B cell (primary cell): ENCODE data around the gene F2R. TPM values are rescaled to one million over a fixed set of nuclear protein-coding genes. Genes with fewer than 3 reads are reported as not detected.

Experiments
- ATAC-seq: fragments of 200-7000 bp; cut with Tn5 transposase; one replicate; pipeline ENCODE4 v1.10.0; 2021; ENCODE audit warnings: low read depth, mild to moderate bottlenecking, moderate number of reproducible peaks, moderate library complexity
- CTCF ChIA-PET: fragments of 350-600 bp; sonication (Branson Sonifier 250); formaldehyde crosslinking; loops from one replicate; lab custom pipeline; 2021; ENCODE audit warnings: antibody characterized with exemption, inconsistent platforms; lab: Charles Lee
- POLR2A ChIA-PET: fragments of 350-600 bp; sonication (Branson Sonifier 250); formaldehyde crosslinking; loops from one replicate; lab custom pipeline; 2021; ENCODE audit warnings: antibody characterized with exemption; lab: Charles Lee
- DNase-seq: peaks from one replicate; pipeline ENCODE4 v3.0.0; 2013
- H2AFZ ChIP-seq: 2 replicates; pipeline ENCODE4 v1.6.1; 2012; ENCODE audit warnings: mild to moderate bottlenecking, low read depth, low read length; ENCODE audit not compliant: insufficient read depth, poor library complexity, severe bottlenecking
- H3K27ac ChIP-seq, 2 donors: 1 replicate in 1 of 2; 2 replicates in 1 of 2; pipeline ENCODE4 v1.5.1; 2012 to 2013; ENCODE audit warnings: low read length in 2 of 2, mild to moderate bottlenecking in 2 of 2, moderate library complexity in 1 of 2
- H3K27me3 ChIP-seq, 4 experiments: fragments of 200-600 bp in 1 of 4; sonication (generic) in 1 of 4; replicated peaks in 1 of 4; 1 replicate in 2 of 4; 2 replicates in 2 of 4; pipeline versions ENCODE4 v1.6.1 to v1.7.0; 2013 to 2016; ENCODE audit warnings: low read length in 3 of 4, mild to moderate bottlenecking in 2 of 4, mixed read lengths in 1 of 4, moderate library complexity in 1 of 4; ENCODE audit not compliant: insufficient read depth in 4 of 4, control insufficient read depth in 3 of 4; ENCODE audit errors: control extremely low read depth in 1 of 4
- H3K36me3 ChIP-seq, 2 experiments: replicated peaks in 1 of 2; 1 replicate in 1 of 2; 2 replicates in 1 of 2; pipeline versions ENCODE4 v1.6.1 to v1.7.1; 2013; ENCODE audit warnings: low read length in 1 of 2; ENCODE audit not compliant: insufficient read depth in 2 of 2, control insufficient read depth in 1 of 2; ENCODE audit errors: control extremely low read depth in 1 of 2, extremely low read depth in 1 of 2
- H3K4me1 ChIP-seq, 2 donors: fragments of 200-600 bp in 1 of 2; sonication (generic) in 1 of 2; 1 replicate in 1 of 2; 2 replicates in 1 of 2; pipeline versions ENCODE4 v1.5.1 to v1.6.1; 2013 to 2017; ENCODE audit warnings: low read length in 2 of 2; ENCODE audit not compliant: control insufficient read depth in 2 of 2, insufficient read depth in 2 of 2
- H3K4me2 ChIP-seq: replicated peaks from 2 replicates; pipeline ENCODE3; 2012; ENCODE audit warnings: mild to moderate bottlenecking, low read depth, low read length; ENCODE audit not compliant: poor library complexity, severe bottlenecking
- H3K4me3 ChIP-seq, 5 experiments: fragments of 200-600 bp in 1 of 5; sonication (generic) in 1 of 5; 1 replicate in 3 of 5; 2 replicates in 2 of 5; pipeline versions ENCODE4 v1.5.1 to v1.7.0; 2011 to 2016; ENCODE audit warnings: low read length in 4 of 5, mild to moderate bottlenecking in 4 of 5, low read depth in 2 of 5, control low read depth in 1 of 5, moderate library complexity in 1 of 5; ENCODE audit not compliant: insufficient read depth in 1 of 5; ENCODE audit errors: control extremely low read depth in 1 of 5, extremely low read depth in 1 of 5
- H3K79me2 ChIP-seq: fragments of 200-600 bp; sonication (generic); one replicate; pipeline ENCODE4 v1.6.0; 2016; ENCODE audit warnings: low read length; ENCODE audit not compliant: control insufficient read depth, insufficient read depth
- H3K9ac ChIP-seq: fragments of 200-600 bp; sonication (generic); 2 replicates; pipeline ENCODE4 v1.6.1; 2017; ENCODE audit warnings: mild to moderate bottlenecking, low read length, moderate library complexity
- H3K9me3 ChIP-seq, 3 donors: one replicate each; pipeline versions ENCODE4 v1.6.1 to v1.7.1; 2013; ENCODE audit warnings: low read length in 2 of 3; ENCODE audit not compliant: control insufficient read depth in 2 of 3, insufficient read depth in 1 of 3; ENCODE audit errors: control extremely low read depth in 1 of 3
- H4K20me1 ChIP-seq: 2 replicates; pipeline ENCODE4 v1.6.0; 2012; ENCODE audit warnings: mild to moderate bottlenecking, low read length; ENCODE audit not compliant: insufficient read depth, control insufficient read depth, poor library complexity, severe bottlenecking
- H3K27ac Mint-ChIP-seq: one replicate; pipeline ENCODE4 v1.8.0; 2021; ENCODE audit warnings: mixed read lengths
- H3K27me3 Mint-ChIP-seq: one replicate; pipeline ENCODE4 v1.8.0; 2021; ENCODE audit warnings: mixed read lengths
- H3K4me1 Mint-ChIP-seq: one replicate; pipeline ENCODE4 v1.8.0; 2021; ENCODE audit warnings: mixed read lengths
- H3K4me3 Mint-ChIP-seq: one replicate; pipeline ENCODE4 v1.8.0; 2021; ENCODE audit warnings: mixed read lengths
- H3K9me3 Mint-ChIP-seq: one replicate; pipeline ENCODE4 v1.8.0; 2022; ENCODE audit warnings: mixed read lengths; ENCODE audit not compliant: insufficient read depth
- EZH2 ChIP-seq: IDR thresholded peaks from 2 replicates; pipeline ENCODE4 v1.6.1; 2012; ENCODE audit warnings: borderline replicate concordance, low read depth, mild to moderate bottlenecking, moderate library complexity, low read length; ENCODE audit not compliant: insufficient read depth, poor library complexity, severe bottlenecking
- WGBS: methylation state at CpG from one replicate; pipeline ENCODE4 v1.1.5; 2013; ENCODE audit warnings: missing lambda C conversion rate; ENCODE audit not compliant: insufficient coverage; 5-methylcytosine and 5-hydroxymethylcytosine counted together
- intact Hi-C: fragments of 100-400 bp; cut with micrococcal nuclease; formaldehyde crosslinking; loops from one replicate; pipeline ENCODE4 v1.10.0; 2022
- polyA plus RNA-seq: library from polyadenylated mRNA; depleted of rRNA; stranded (reverse); fragments of >200 nt; gene quantifications from 2 replicates; pipeline ENCODE4 v1.2.3, GENCODE V29; 2012
- small RNA-seq: library from RNA; depleted of rRNA; stranded (forward); fragments of <200 nt; gene quantifications from one replicate; pipeline ENCODE3, GENCODE V24; 2012; ENCODE audit warnings: low replicate concordance, low read depth; ENCODE audit not compliant: insufficient read length
- total RNA-seq, 2 donors: library from RNA; stranded (reverse); fragments of 120-200 nt in 1 of 2; gene quantifications; 1 replicate in 1 of 2; 2 replicates in 1 of 2; pipeline versions ENCODE4 v1.2.3 to v1.2.4, GENCODE V29; 2013 to 2022
- TF ChIP-seq, protein P1 (sequence below): fragments of 200-600 bp; IDR thresholded peaks from one replicate; pipeline ENCODE4 v1.8.0; 2022; ENCODE audit warnings: antibody characterized with exemption, mild to moderate bottlenecking

Gene F2R
- total and polyA plus RNA-seq, 2 donors (not counting 1 experiment from before 2014, with no cell fraction given), result 0.25 to 1.4 TPM

DNA sequence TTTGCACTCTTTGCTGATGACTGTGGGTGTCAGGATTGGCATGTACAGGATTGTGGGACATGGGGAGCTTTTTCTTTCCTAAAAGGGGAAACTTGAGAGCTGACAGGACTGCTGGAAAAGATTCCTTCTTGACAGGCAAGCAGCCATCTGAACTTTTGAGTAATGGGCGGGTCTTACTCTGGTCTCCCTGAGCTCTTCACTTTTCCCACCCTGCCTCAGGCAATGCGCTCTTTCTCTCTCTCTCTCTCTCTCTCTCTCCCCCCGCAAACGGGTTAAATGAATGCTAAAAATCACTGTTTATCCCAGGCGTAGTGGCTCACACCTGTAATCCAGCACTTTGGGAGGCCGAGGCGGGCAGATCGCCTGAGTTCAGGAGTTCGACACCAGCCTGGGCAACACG, 65.8 kb downstream of the F2R start:
- no peaks in the 10 kb centered on the region for H3K9me3 Mint-ChIP-seq
- H3K4me2 ChIP-seq, result no peak overlapping the region
- POLR2A ChIA-PET, result no interaction called here
- no peaks in the 10 kb centered on the region for H3K9me3 ChIP-seq
- no peak for TF ChIP-seq EZH2
- TF ChIP-seq, protein P1, sequence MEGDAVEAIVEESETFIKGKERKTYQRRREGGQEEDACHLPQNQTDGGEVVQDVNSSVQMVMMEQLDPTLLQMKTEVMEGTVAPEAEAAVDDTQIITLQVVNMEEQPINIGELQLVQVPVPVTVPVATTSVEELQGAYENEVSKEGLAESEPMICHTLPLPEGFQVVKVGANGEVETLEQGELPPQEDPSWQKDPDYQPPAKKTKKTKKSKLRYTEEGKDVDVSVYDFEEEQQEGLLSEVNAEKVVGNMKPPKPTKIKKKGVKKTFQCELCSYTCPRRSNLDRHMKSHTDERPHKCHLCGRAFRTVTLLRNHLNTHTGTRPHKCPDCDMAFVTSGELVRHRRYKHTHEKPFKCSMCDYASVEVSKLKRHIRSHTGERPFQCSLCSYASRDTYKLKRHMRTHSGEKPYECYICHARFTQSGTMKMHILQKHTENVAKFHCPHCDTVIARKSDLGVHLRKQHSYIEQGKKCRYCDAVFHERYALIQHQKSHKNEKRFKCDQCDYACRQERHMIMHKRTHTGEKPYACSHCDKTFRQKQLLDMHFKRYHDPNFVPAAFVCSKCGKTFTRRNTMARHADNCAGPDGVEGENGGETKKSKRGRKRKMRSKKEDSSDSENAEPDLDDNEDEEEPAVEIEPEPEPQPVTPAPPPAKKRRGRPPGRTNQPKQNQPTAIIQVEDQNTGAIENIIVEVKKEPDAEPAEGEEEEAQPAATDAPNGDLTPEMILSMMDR, result no peak
- WGBS, result 94% methylated on average over 7 of the region's 10 CpGs
- no peaks in the 10 kb centered on the region for H3K36me3 ChIP-seq
- intact Hi-C loops, result no loop called here
- no peaks in the 10 kb centered on the region for H3K79me2 ChIP-seq
- CTCF ChIA-PET, result no interaction called here
- H2AFZ ChIP-seq, result no peak overlapping the region
- peaks cover 0 to 3% of the 10 kb centered on the region in 2 donors for H3K4me1 ChIP-seq
- no peak overlapping the region for H3K27ac ChIP-seq
- no peaks in the 10 kb centered on the region for H4K20me1 ChIP-seq
- no peak overlapping the region for H3K4me3 Mint-ChIP-seq
- H3K9ac ChIP-seq, result no peak overlapping the region
- no peak overlapping the region for H3K4me3 ChIP-seq
- ATAC-seq, result no peak
- peaks cover 3% of the 10 kb centered on the region for H3K27me3 Mint-ChIP-seq
- DNase-seq, result no peak
- no peak overlapping the region for H3K27ac Mint-ChIP-seq
- H3K4me1 Mint-ChIP-seq, result peaks cover 3% of the 10 kb centered on the region
- H3K27me3 ChIP-seq, result no peaks in the 10 kb centered on the region

GRCh38 chr5:76782444-76782843, 66.5 kb downstream of the F2R start:
- intact Hi-C loops, result no loop called here
- Mint-ChIP-seq H3K4me1 (peaks cover 3% of the 10 kb centered on the region), H3K27me3 (peaks cover 8% of the 10 kb centered on the region), H3K4me3 (no peak overlapping the region), H3K27ac (no peak overlapping the region), H3K9me3 (no peaks in the 10 kb centered on the region)
- DNase-seq (no peak), ATAC-seq (no peak)
- Histone ChIP-seq H3K27me3 (no peaks in the 10 kb centered on the region), H3K4me1 (peaks cover 0 to 3% of the 10 kb centered on the region in 2 donors), H3K4me3 (no peak overlapping the region), H3K27ac (no peak overlapping the region), H3K9me3 (no peaks in the 10 kb centered on the region), H3K9ac (no peak overlapping the region), H2AFZ (no peak overlapping the region), H3K4me2 (no peak overlapping the region), H3K79me2 (no peaks in the 10 kb centered on the region), H4K20me1 (no peaks in the 10 kb centered on the region), H3K36me3 (no peaks in the 10 kb centered on the region)
- WGBS, result 100% methylated on average over 2 of the region's 3 CpGs
- POLR2A ChIA-PET, result no interaction called here
- TF ChIP-seq, protein P1, result no peak
- TF ChIP-seq EZH2, result no peak
- CTCF ChIA-PET, result no interaction called here

Small RNA genes within 50 kb of the gene (small RNA-seq; reads per million reads assigned to genes)
- gene RF02154, result not detected
- not detected for gene RF02155

Other genes with a start within 250 kb of the F2R start
- not detected in 2 replicates for gene F2RL2, start 92.7 kb upstream of the F2R start, total RNA-seq
- not detected in 2 replicates for gene F2RL2, start 92.7 kb upstream of the F2R start, polyA plus RNA-seq
- 0.51 and 0.64 TPM in 2 replicates for gene F2RL1, start 102.9 kb downstream of the F2R start, total RNA-seq
- 0.04 TPM in 2 replicates for gene F2RL1, start 102.9 kb downstream of the F2R start, polyA plus RNA-seq
- 2.4 TPM in 2 replicates for gene S100Z, start 133.9 kb downstream of the F2R start, total RNA-seq
- 0.68 and 1.0 TPM in 2 replicates for gene S100Z, start 133.9 kb downstream of the F2R start, polyA plus RNA-seq
- gene CRHBP, start 236.9 kb downstream of the F2R start, total RNA-seq, result 0.62 and 1.1 TPM in 2 replicates
- gene CRHBP, start 236.9 kb downstream of the F2R start, polyA plus RNA-seq, result 0.75 and 1.7 TPM in 2 replicates